ENCODE data around the gene IGLL5.

Gene IGLL5

GRCh38 chr22:22934543-22935055 lies 47.0 kb downstream of the IGLL5 start:
- no peak overlapping the region for H3K27ac ChIP-seq (ENCODE audit: low read depth, low read length)
- no peak overlapping the region for H3K4me2 ChIP-seq (ENCODE audit: low read length)
- H4K91ac ChIP-seq (ENCODE audit: low read depth, low read length): no peak overlapping the region
- no peak overlapping the region for H3K4ac ChIP-seq (ENCODE audit: low read depth, low read length)
- H2BK12ac ChIP-seq (ENCODE audit: low read length): no peak overlapping the region
- no peak overlapping the region for H4K12ac ChIP-seq (ENCODE audit: low read depth, low read length)
- no peaks in the 10 kb centered on the region for H3K27me3 ChIP-seq (ENCODE audit: insufficient read depth, low read length)
- no peaks in the 10 kb centered on the region for H3K4me1 ChIP-seq (ENCODE audit: control insufficient read depth in 1 of 2, insufficient read depth in 2 of 2, low read length in 2 of 2)
- H2BK5ac ChIP-seq (ENCODE audit: low read depth, low read length, poor library complexity): no peak overlapping the region
- no peak for DNase-seq
- no peaks in the 10 kb centered on the region for H3K36me3 ChIP-seq (ENCODE audit: control insufficient read depth in 1 of 2, insufficient read depth in 2 of 2, low read length in 2 of 2)
- H3K9ac ChIP-seq (ENCODE audit: low read length): no peak overlapping the region
- no peak overlapping the region for H3K14ac ChIP-seq (ENCODE audit: low read length)
- no CpG with 5 or more reads among the region's 11 CpGs for WGBS (ENCODE audit: extremely low coverage, insufficient coverage, insufficient read length)
- H3K4me3 ChIP-seq (ENCODE audit: low read depth, low read length): no peak overlapping the region
- H4K8ac ChIP-seq (ENCODE audit: low read depth, low read length): no peak overlapping the region
- no peaks in the 10 kb centered on the region for H3K79me1 ChIP-seq (ENCODE audit: low read length)
- H3K9me3 ChIP-seq (ENCODE audit: insufficient read depth, low read depth, low read length): no peaks in the 10 kb centered on the region
- H3K79me2 ChIP-seq (ENCODE audit: control insufficient read depth, insufficient read depth, low read length, poor library complexity): no peaks in the 10 kb centered on the region
- no peak overlapping the region for H3K18ac ChIP-seq (ENCODE audit: low read length)
- no peak overlapping the region for H2BK120ac ChIP-seq (ENCODE audit: insufficient read depth, low read length, poor library complexity)
- H3K23ac ChIP-seq (ENCODE audit: low read length): no peak overlapping the region
- H2AFZ ChIP-seq (ENCODE audit: insufficient read depth, low read length, poor library complexity): no peak overlapping the region
- H2AK5ac ChIP-seq (ENCODE audit: low read length): no peak overlapping the region

DNA sequence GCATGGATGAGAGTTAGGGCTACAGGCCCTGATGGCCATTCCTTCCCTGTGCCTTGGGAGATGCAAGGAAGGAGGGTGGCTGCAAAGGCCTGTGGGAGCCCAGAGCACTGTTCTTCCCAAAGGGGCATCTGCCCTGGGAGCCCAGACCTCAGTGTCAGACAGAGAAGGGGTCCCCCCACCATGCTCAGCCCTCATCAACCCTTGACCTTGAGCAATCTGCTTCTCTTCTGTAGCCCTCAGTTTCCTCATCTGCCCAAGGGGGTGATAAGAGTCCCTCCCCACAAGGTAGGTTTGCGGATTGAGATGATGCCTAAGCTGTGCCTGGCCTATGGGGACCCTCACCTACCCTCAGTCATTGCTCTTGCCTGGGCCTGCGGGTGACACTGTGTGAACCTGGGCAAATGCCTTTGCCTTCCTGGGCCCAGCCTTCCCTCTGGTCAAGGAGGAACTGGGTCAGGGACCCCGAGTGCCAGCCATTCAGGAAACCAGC lies 47.5 kb downstream of the IGLL5 start:
- Histone ChIP-seq H3K36me3 (ENCODE audit: control insufficient read depth in 1 of 2, insufficient read depth in 2 of 2, low read length in 2 of 2) (no peaks in the 10 kb centered on the region), H3K4ac (ENCODE audit: low read depth, low read length) (no peak overlapping the region), H3K18ac (ENCODE audit: low read length) (no peak overlapping the region), H4K12ac (ENCODE audit: low read depth, low read length) (no peak overlapping the region), H3K9ac (ENCODE audit: low read length) (no peak overlapping the region), H3K4me1 (ENCODE audit: control insufficient read depth in 1 of 2, insufficient read depth in 2 of 2, low read length in 2 of 2) (no peaks in the 10 kb centered on the region), H3K9me3 (ENCODE audit: insufficient read depth, low read depth, low read length) (no peaks in the 10 kb centered on the region), H2BK12ac (ENCODE audit: low read length) (no peak overlapping the region), H2AFZ (ENCODE audit: insufficient read depth, low read length, poor library complexity) (no peak overlapping the region), H3K79me2 (ENCODE audit: control insufficient read depth, insufficient read depth, low read length, poor library complexity) (no peaks in the 10 kb centered on the region), H3K4me3 (ENCODE audit: low read depth, low read length) (no peak overlapping the region), H4K8ac (ENCODE audit: low read depth, low read length) (no peak overlapping the region), H2BK120ac (ENCODE audit: insufficient read depth, low read length, poor library complexity) (no peak overlapping the region), H3K4me2 (ENCODE audit: low read length) (no peak overlapping the region), H3K27me3 (ENCODE audit: insufficient read depth, low read length) (no peaks in the 10 kb centered on the region), H3K14ac (ENCODE audit: low read length) (no peak overlapping the region), H3K27ac (ENCODE audit: low read depth, low read length) (no peak overlapping the region), H3K79me1 (ENCODE audit: low read length) (no peaks in the 10 kb centered on the region), H2AK5ac (ENCODE audit: low read length) (no peak overlapping the region), H2BK5ac (ENCODE audit: low read depth, low read length, poor library complexity) (no peak overlapping the region), H3K23ac (ENCODE audit: low read length) (no peak overlapping the region), H4K91ac (ENCODE audit: low read depth, low read length) (no peak overlapping the region)
- no CpG with 5 or more reads among the region's 3 CpGs for WGBS (ENCODE audit: extremely low coverage, insufficient coverage, insufficient read length)
- DNase-seq: no peak

DNA sequence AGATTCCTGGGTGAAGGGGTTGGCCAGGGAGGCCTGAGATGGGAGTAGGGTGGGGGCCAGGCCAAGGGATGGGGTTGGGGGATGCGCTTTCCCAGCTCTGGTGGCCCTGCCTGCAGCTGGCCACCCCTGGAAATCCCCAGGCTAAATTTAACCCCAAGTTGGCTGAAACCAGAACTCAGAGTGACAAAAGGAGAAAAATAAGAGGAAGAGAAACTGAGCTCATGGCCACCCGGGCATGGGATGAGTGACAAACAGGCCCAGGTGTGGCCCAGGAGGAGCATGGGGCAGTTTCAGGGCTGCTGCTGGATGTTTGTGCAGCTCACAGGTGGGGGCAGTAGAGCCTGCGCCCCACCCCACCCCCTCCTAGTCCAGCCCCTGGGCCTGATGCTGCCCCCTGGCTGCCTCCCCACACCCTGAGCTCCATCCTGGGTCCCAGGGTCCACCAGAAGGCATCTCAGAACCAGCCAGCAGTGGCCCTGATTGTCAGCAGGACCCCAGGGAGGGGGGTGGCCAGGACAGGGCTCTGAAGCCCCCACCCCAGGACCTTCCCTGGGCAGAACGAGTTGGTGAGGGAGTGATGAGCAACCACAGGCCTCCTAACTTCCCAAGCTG lies 48.0 kb downstream of the IGLL5 start:
- Histone ChIP-seq H3K18ac (ENCODE audit: low read length) (no peak overlapping the region), H3K23ac (ENCODE audit: low read length) (no peak overlapping the region), H3K36me3 (ENCODE audit: control insufficient read depth in 1 of 2, insufficient read depth in 2 of 2, low read length in 2 of 2) (no peaks in the 10 kb centered on the region), H4K91ac (ENCODE audit: low read depth, low read length) (no peak overlapping the region), H3K4me1 (ENCODE audit: control insufficient read depth in 1 of 2, insufficient read depth in 2 of 2, low read length in 2 of 2) (no peaks in the 10 kb centered on the region), H3K4me3 (ENCODE audit: low read depth, low read length) (no peak overlapping the region), H3K79me2 (ENCODE audit: control insufficient read depth, insufficient read depth, low read length, poor library complexity) (no peaks in the 10 kb centered on the region), H3K9me3 (ENCODE audit: insufficient read depth, low read depth, low read length) (no peaks in the 10 kb centered on the region), H2BK5ac (ENCODE audit: low read depth, low read length, poor library complexity) (no peak overlapping the region), H3K27ac (ENCODE audit: low read depth, low read length) (no peak overlapping the region), H2AFZ (ENCODE audit: insufficient read depth, low read length, poor library complexity) (no peak overlapping the region), H2BK12ac (ENCODE audit: low read length) (no peak overlapping the region), H3K9ac (ENCODE audit: low read length) (no peak overlapping the region), H3K4ac (ENCODE audit: low read depth, low read length) (no peak overlapping the region), H2BK120ac (ENCODE audit: insufficient read depth, low read length, poor library complexity) (no peak overlapping the region), H4K12ac (ENCODE audit: low read depth, low read length) (no peak overlapping the region), H4K8ac (ENCODE audit: low read depth, low read length) (no peak overlapping the region), H2AK5ac (ENCODE audit: low read length) (no peak overlapping the region), H3K79me1 (ENCODE audit: low read length) (no peaks in the 10 kb centered on the region), H3K27me3 (ENCODE audit: insufficient read depth, low read length) (no peaks in the 10 kb centered on the region), H3K14ac (ENCODE audit: low read length) (no peak overlapping the region), H3K4me2 (ENCODE audit: low read length) (no peak overlapping the region)
- no CpG with 5 or more reads among the region's 4 CpGs for WGBS (ENCODE audit: extremely low coverage, insufficient coverage, insufficient read length)
- DNase-seq: no peak

GRCh38 chr22:22936180-22936914 lies 48.7 kb downstream of the IGLL5 start:
- Histone ChIP-seq H4K91ac (ENCODE audit: low read depth, low read length) (no peak overlapping the region), H3K14ac (ENCODE audit: low read length) (no peak overlapping the region), H4K12ac (ENCODE audit: low read depth, low read length) (no peak overlapping the region), H3K9ac (ENCODE audit: low read length) (no peak overlapping the region), H2AFZ (ENCODE audit: insufficient read depth, low read length, poor library complexity) (no peak overlapping the region), H3K79me2 (ENCODE audit: control insufficient read depth, insufficient read depth, low read length, poor library complexity) (no peaks in the 10 kb centered on the region), H3K4me3 (ENCODE audit: low read depth, low read length) (no peak overlapping the region), H3K18ac (ENCODE audit: low read length) (no peak overlapping the region), H3K4me1 (ENCODE audit: control insufficient read depth in 1 of 2, insufficient read depth in 2 of 2, low read length in 2 of 2) (no peaks in the 10 kb centered on the region), H3K79me1 (ENCODE audit: low read length) (no peaks in the 10 kb centered on the region), H3K27ac (ENCODE audit: low read depth, low read length) (no peak overlapping the region), H3K4ac (ENCODE audit: low read depth, low read length) (no peak overlapping the region), H3K9me3 (ENCODE audit: insufficient read depth, low read depth, low read length) (no peaks in the 10 kb centered on the region), H3K4me2 (ENCODE audit: low read length) (no peak overlapping the region), H2BK5ac (ENCODE audit: low read depth, low read length, poor library complexity) (no peak overlapping the region), H3K23ac (ENCODE audit: low read length) (no peak overlapping the region), H3K27me3 (ENCODE audit: insufficient read depth, low read length) (no peaks in the 10 kb centered on the region), H2AK5ac (ENCODE audit: low read length) (no peak overlapping the region), H2BK12ac (ENCODE audit: low read length) (no peak overlapping the region), H2BK120ac (ENCODE audit: insufficient read depth, low read length, poor library complexity) (no peak overlapping the region), H4K8ac (ENCODE audit: low read depth, low read length) (no peak overlapping the region), H3K36me3 (ENCODE audit: control insufficient read depth in 1 of 2, insufficient read depth in 2 of 2, low read length in 2 of 2) (no peaks in the 10 kb centered on the region)
- no CpG with 5 or more reads among the region's 15 CpGs for WGBS (ENCODE audit: extremely low coverage, insufficient coverage, insufficient read length)
- DNase-seq: no peak

Measured in trophoblast cell (in vitro differentiated cells and primary cell).